Neural progenitor cell (in vitro differentiated cells): ENCODE results near the gene NCOR2.

Source experiments
- EZH2 ChIP-seq: fragments of 200-600 bp; sonication (generic); IDR thresholded peaks from 2 replicates; pipeline ENCODE4 v1.6.1; 2017; ENCODE audit warnings: antibody characterized with exemption, mild to moderate bottlenecking, moderate library complexity
- TF ChIP-seq, protein P1 (sequence below): fragments of 200-600 bp; sonication (generic); IDR thresholded peaks from 2 replicates; pipeline ENCODE4 v1.5.1; 2017; ENCODE audit warnings: antibody characterized with exemption, mild to moderate bottlenecking

DNA sequence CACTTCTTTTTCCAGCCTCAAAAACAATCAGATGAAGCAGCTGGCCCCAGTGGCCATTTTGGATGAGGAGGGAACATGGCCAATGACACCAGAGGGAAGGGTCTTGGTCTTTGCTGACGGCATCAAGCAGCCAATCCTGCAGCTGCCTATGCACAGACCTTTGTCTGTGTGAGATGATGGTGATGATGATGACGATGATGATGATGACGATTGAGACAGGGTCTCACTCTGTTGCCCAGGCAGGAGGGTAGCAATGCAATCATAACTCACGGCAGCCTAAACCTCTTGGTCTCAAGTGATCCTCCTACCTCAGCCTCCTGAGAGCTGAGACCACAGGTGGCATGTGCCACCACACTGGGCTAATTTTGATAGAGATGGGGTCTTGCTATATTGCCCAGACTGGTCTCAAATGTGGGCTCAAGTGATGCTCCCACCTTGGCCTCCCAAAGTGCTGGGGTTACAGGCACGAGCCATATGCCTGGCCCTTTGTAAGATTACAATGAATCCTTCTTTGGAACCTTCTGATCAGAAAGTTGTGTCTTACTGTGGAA is 26.5 kb upstream of the NCOR2 start:
- TF ChIP-seq, protein P1, sequence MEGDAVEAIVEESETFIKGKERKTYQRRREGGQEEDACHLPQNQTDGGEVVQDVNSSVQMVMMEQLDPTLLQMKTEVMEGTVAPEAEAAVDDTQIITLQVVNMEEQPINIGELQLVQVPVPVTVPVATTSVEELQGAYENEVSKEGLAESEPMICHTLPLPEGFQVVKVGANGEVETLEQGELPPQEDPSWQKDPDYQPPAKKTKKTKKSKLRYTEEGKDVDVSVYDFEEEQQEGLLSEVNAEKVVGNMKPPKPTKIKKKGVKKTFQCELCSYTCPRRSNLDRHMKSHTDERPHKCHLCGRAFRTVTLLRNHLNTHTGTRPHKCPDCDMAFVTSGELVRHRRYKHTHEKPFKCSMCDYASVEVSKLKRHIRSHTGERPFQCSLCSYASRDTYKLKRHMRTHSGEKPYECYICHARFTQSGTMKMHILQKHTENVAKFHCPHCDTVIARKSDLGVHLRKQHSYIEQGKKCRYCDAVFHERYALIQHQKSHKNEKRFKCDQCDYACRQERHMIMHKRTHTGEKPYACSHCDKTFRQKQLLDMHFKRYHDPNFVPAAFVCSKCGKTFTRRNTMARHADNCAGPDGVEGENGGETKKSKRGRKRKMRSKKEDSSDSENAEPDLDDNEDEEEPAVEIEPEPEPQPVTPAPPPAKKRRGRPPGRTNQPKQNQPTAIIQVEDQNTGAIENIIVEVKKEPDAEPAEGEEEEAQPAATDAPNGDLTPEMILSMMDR = no peak
- no peak for TF ChIP-seq EZH2
